Heart left ventricle (tissue), 16 donors: ENCODE measurements around the gene ATPAF2. TPM values are rescaled to one million over a fixed set of nuclear protein-coding genes. Genes with fewer than 3 reads are reported as not detected.

Source experiments
- ATAC-seq, 4 donors: fragments of 200-7000 bp; cut with Tn5 transposase; one replicate each; pipeline ENCODE4 v1.9.1; 2020 to 2022; ENCODE audit warnings: moderate library complexity in 4 of 4, mild to moderate bottlenecking in 3 of 4, moderate number of reproducible peaks in 1 of 4
- DNase-seq, 5 donors: peaks; one replicate each; pipeline ENCODE4 v3.0.0-alpha.2; 2020
- H3K27ac ChIP-seq, 12 donors: fragments of 200-600 bp; sonication (generic) in 4 of 12; one replicate each; pipeline versions ENCODE4 v1.5.0 to v1.8.0; 2016 to 2022; ENCODE audit warnings: mild to moderate bottlenecking in 2 of 12
- H3K27me3 ChIP-seq, 9 donors: fragments of 200-600 bp; sonication (generic) in 2 of 9; one replicate each; pipeline versions ENCODE4 v1.5.1 to v1.8.0; 2016 to 2022; ENCODE audit warnings: mild to moderate bottlenecking in 3 of 9
- H3K36me3 ChIP-seq, 9 donors: fragments of 200-600 bp; sonication (generic) in 2 of 9; one replicate each; pipeline versions ENCODE4 v1.5.0 to v1.8.0; 2018 to 2022; ENCODE audit warnings: mild to moderate bottlenecking in 2 of 9
- H3K4me1 ChIP-seq, 12 donors: fragments of 200-600 bp; sonication (generic) in 4 of 12; one replicate each; pipeline versions ENCODE4 v1.5.0 to v1.8.0; 2016 to 2022; ENCODE audit warnings: mild to moderate bottlenecking in 3 of 12
- H3K4me3 ChIP-seq, 12 donors: fragments of 200-600 bp; sonication (generic) in 4 of 12; one replicate each; pipeline versions ENCODE4 v1.5.0 to v1.8.0; 2017 to 2022; ENCODE audit warnings: mild to moderate bottlenecking in 9 of 12, moderate library complexity in 4 of 12
- H3K9me3 ChIP-seq, 12 donors: fragments of 200-600 bp; sonication (generic) in 4 of 12; one replicate each; pipeline versions ENCODE4 v1.5.0 to v1.8.0; 2016 to 2022; ENCODE audit warnings: mild to moderate bottlenecking in 1 of 12
- POLR2A ChIP-seq, 2 donors: fragments of 450-650 bp; IDR thresholded peaks; one replicate each; pipeline ENCODE4 v1.6.1; 2017; ENCODE audit warnings: antibody characterized with exemption in 2 of 2, mild to moderate bottlenecking in 2 of 2, moderate library complexity in 2 of 2
- WGBS, 4 donors: extraction: QIAGEN DNeasy Blood & Tissue Kit in 2 of 4; methylation state at CpG; one replicate each; pipeline versions ENCODE4 v1.1.5 to v1.1.7; 2013 to 2018; 5-methylcytosine and 5-hydroxymethylcytosine counted together
- intact Hi-C, 10 donors: fragments of 100-400 bp; cut with DNase I; formaldehyde crosslinking; loops; one replicate each; pipeline versions ENCODE4 v1.11.1 to v1.14.2; 2022
- polyA plus RNA-seq, 2 donors: library from polyadenylated mRNA; stranded (reverse); fragments of 200-250 nt; gene quantifications; one replicate each; pipeline ENCODE4 v1.2.3, GENCODE V29; 2013
- total RNA-seq, 9 donors: library from RNA; depleted of rRNA in 2 of 9; stranded (reverse); fragments of >200 nt in 2 of 9; fragmentation: NEBNext Ultra II Directional in 3 of 9; extraction: Animal tissue kit (Norgen Biotek cat#: 25700) in 3 of 9; gene quantifications; one replicate each; pipeline versions ENCODE4 v1.1.0 to v1.2.4, GENCODE V29; 2016 to 2023
- TF ChIP-seq, protein P1 (sequence below), 12 donors: fragments of 200-600 bp; sonication (generic) in 4 of 12; IDR thresholded peaks; one replicate each; pipeline versions ENCODE4 v1.5.0 to v1.8.0; 2018 to 2022; ENCODE audit warnings: antibody characterized with exemption in 12 of 12, mild to moderate bottlenecking in 5 of 12
- donor health status: ischemic (EF 13 %, LVEDD 7.1; RV severe dilation, severe dysfunction).
- donor health status: healthy with polysubstance abuse.
- donor health status: DM: no; HTN: yes; CAD: no.
- donor health status: DM: no; HTN: no; CAD: no.
- donor health status: ischemic (EF 25% LVEDD 6.9; RV normal size, moderate dysfunction).
- donor health status: ischemic (EF 25% LVEDD 5.7; RV mildly dilated, moderate dysfunction).
- donor health status: healthy.
- donor health status: DM: yes; HTN: yes; CAD: no.
- donor health status: ischemic (EF 35%, LVEDD 5.7; RV mildly dilated, moderate dysfunction).
- donor health status: nonischemic (EF 11% LVEDD 7.7; RV severe dilation, severe dysfunction).
- donor health status: DM: yes; HTN: yes; CAD: no.
- donor health status: PGD.
- donor health status: ischemic (EF 29% LVEDD 5.4; RV normal size, mild dysfunction).
- donor health status: nonischemic (EF 23%, LVEDD 6.1; RV moderate dilation, normal function).

Gene ATPAF2
- total and polyA plus RNA-seq, 11 donors, result 25.6 to 51.4 (median 37.6) TPM

DNA sequence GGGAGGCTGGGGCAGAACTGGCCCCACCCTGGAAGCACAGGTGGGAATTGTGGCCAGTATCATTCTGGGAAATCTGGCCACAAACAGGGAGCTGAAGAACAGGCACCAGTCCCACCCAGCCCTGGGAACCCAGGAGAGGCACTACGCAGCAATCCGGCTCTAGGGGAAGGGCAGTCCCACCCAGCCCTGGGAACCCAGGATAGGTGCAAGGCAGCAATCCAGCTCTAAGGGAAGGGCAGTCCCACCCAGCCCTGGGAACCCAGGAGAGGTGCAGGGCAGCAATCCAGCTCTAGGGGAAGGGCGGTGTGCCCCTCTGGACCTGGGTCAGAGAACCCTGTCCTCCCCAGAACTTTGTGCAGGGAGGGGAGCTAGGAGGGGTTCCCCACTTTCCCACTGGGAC lies 59.2 kb downstream of the ATPAF2 start:
- DNase-seq, result no peak
- Histone ChIP-seq H3K4me3 (no peak overlapping the region), H3K27ac (no peak overlapping the region), H3K27me3 (no peaks in the 10 kb centered on the region), H3K36me3 (no peaks in the 10 kb centered on the region), H3K9me3 (no peaks in the 10 kb centered on the region), H3K4me1 (peaks cover 0 to 10% (median 0%) of the 10 kb centered on the region in 12 donors)
- no peak for ATAC-seq
- intact Hi-C loops, result loop anchor here in 2 of 10 donors (10.0 kb wide), 2 partner anchors 55 to 95 kb away; partner anchors contain the start of genes ATPAF2 (in 1 of the 2) and GID4 (in 1 of the 2)
- 79 to 100% (median 96%) methylated on average over 1 to 3 of the region's 3 CpGs for WGBS, 4 donors
- TF ChIP-seq POLR2A (IDR thresholded peaks at IDR 0.05), result no peak
- TF ChIP-seq, protein P1, sequence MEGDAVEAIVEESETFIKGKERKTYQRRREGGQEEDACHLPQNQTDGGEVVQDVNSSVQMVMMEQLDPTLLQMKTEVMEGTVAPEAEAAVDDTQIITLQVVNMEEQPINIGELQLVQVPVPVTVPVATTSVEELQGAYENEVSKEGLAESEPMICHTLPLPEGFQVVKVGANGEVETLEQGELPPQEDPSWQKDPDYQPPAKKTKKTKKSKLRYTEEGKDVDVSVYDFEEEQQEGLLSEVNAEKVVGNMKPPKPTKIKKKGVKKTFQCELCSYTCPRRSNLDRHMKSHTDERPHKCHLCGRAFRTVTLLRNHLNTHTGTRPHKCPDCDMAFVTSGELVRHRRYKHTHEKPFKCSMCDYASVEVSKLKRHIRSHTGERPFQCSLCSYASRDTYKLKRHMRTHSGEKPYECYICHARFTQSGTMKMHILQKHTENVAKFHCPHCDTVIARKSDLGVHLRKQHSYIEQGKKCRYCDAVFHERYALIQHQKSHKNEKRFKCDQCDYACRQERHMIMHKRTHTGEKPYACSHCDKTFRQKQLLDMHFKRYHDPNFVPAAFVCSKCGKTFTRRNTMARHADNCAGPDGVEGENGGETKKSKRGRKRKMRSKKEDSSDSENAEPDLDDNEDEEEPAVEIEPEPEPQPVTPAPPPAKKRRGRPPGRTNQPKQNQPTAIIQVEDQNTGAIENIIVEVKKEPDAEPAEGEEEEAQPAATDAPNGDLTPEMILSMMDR (IDR thresholded peaks at IDR 0.05), result no peak

DNA sequence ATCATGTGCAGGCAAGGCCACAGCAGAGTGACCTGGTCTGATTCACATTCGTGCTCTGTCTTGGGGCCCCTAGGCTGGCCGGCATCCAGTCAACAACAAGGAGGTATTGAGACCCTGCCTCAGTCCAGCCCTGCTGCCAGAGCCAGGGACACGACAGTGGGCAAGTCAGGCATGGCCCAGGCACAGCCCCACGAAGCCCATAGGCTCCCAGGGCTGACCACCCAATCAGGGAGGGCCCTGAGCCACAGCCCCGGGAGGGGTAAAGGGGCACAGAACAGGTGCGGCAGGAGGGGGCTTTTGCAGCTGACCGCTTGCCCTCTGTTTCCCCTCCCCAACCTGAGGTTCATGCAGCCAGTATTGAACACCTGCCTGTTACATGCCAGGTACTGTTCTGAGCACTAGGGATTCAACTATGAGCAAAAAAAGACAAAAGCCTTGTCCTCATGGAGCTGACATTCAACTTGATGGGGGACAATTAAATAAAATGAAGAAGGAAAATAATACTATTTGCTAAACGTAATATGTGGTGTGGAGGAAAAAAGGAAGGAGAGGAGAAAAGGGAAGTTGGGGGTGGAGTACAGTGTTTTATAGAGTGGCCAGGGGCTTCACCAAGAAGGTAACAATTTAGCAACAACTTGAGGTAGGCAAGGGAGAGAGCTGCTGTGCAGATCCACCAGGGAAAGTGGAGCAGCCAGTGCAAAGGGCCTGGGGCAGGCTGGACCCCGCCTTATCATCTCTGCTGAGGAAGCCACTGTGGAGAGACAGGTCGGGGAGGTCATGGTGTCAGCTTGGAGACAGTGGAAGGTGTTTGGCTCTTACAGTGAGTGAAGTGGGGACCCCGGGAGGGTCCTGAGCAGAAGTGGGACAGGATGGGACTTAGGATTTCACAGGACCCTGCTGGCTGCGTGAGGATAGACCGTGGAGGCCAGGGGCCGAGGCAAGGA lies 60.2 kb downstream of the ATPAF2 start:
- DNase-seq (no peak), ATAC-seq (no peak)
- WGBS, 4 donors, result 87 to 92% (median 89%) methylated on average over 13 to 14 of the region's 14 CpGs
- H3K27ac ChIP-seq, result no peak overlapping the region
- no peaks in the 10 kb centered on the region for H3K27me3 ChIP-seq
- H3K9me3 ChIP-seq, result no peaks in the 10 kb centered on the region
- TF ChIP-seq, protein P1 (IDR thresholded peaks at IDR 0.05), result no peak
- TF ChIP-seq POLR2A (IDR thresholded peaks at IDR 0.05), result no peak
- no peak overlapping the region for H3K4me3 ChIP-seq
- no peaks in the 10 kb centered on the region for H3K36me3 ChIP-seq
- peaks cover 0 to 10% (median 0%) of the 10 kb centered on the region in 12 donors for H3K4me1 ChIP-seq
- intact Hi-C loops, result loop anchor here in 2 of 10 donors (10.0 kb wide), 2 partner anchors 56 to 94 kb away; partner anchors contain the start of genes ATPAF2 (in 1 of the 2) and GID4 (in 1 of the 2)

DNA sequence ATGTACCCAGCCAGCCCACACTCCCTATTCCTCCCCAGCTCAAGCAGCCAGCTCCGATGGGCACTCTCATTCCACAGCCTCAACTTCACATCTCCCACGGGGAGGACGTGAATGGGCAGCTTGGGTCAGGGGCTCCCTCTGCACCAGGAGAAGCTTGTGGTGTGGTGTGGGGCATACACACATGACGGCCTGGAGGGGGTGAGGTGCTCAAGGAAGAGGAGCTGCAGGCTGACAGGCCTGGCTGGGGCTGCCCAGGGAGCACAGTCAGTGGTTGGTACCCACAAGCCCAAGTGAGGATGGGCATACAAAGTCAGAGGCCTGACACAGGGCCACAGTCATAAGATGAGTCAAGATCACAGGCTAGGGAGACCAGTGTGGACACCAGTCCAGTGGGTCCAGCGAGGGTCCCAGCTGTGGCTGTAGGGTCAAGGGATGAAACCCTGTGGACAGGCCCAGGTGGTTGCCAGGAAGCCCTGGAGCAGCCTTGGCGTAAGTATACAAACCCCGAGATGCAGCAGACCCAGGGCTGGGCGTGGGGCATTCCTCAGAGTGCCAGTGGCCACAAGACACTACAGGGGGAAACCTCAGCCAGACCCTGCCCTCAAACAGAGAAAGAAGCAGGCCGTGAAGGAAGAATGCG lies 61.9 kb downstream of the ATPAF2 start:
- Histone ChIP-seq H3K4me3 (no peak overlapping the region), H3K9me3 (no peaks in the 10 kb centered on the region), H3K27me3 (no peaks in the 10 kb centered on the region), H3K36me3 (no peaks in the 10 kb centered on the region), H3K4me1 (peaks cover 0 to 19% (median 5%) of the 10 kb centered on the region in 12 donors), H3K27ac (no peak overlapping the region)
- ATAC-seq (no peak), DNase-seq (no peak)
- no peak for TF ChIP-seq POLR2A (IDR thresholded peaks at IDR 0.05)
- TF ChIP-seq, protein P1 (IDR thresholded peaks at IDR 0.05), result no peak
- intact Hi-C loops, result loop anchor here in 2 of 10 donors (10.0 kb wide), 2 partner anchors 58 to 92 kb away; partner anchors contain the start of genes ATPAF2 (in 1 of the 2) and GID4 (in 1 of the 2)
- 87 to 91% (median 89%) methylated on average over 8 to 10 of the region's 10 CpGs for WGBS, 4 donors

DNA sequence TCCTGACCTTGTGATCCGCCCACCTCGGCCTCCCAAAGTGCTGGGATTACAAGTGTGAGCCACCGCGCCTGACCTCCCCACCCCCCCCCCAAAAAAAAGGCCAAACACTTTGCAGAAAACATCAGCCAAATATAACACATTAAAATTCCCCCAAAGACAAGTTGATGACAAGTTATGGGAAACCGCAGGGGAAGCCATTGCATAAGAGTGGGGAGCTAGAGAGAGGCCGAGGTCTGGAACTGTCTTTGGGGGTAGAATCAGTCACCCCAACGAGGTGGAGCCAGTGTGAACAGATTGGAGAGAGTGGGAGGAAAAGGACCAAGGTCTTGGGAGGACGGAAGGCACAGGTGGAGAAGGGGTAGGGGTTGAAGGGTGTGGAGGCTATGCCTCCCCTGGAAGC lies 63.5 kb downstream of the ATPAF2 start:
- no peak overlapping the region for H3K27ac ChIP-seq
- ATAC-seq, result no peak
- H3K27me3 ChIP-seq, result no peaks in the 10 kb centered on the region
- H3K9me3 ChIP-seq, result no peaks in the 10 kb centered on the region
- peaks cover 3 to 32% (median 16%) of the 10 kb centered on the region in 12 donors for H3K4me1 ChIP-seq
- 75 to 84% (median 77%) methylated on average over 8 of the region's 8 CpGs for WGBS, 4 donors
- intact Hi-C loops, result loop anchor here in 2 of 10 donors (10.0 kb wide), 2 partner anchors 59 to 91 kb away; partner anchors contain the start of genes ATPAF2 (in 1 of the 2) and GID4 (in 1 of the 2)
- no peak overlapping the region for H3K4me3 ChIP-seq
- DNase-seq, result no peak
- H3K36me3 ChIP-seq, result no peaks in the 10 kb centered on the region
- TF ChIP-seq POLR2A (IDR thresholded peaks at IDR 0.05), result no peak
- TF ChIP-seq, protein P1 (IDR thresholded peaks at IDR 0.05), result no peak
